MM.1S (cell line): Measurements from ENCODE around the gene HELB.

Source experiments
- EZH2 ChIP-seq: fragments of 300-600 bp; sonication (generic); optimal IDR thresholded peaks from 2 replicates; pipeline ENCODE3; 2017; ENCODE audit warnings: low read depth, mild to moderate bottlenecking, antibody characterized with exemption, low read length, mixed read lengths
- TF ChIP-seq, protein P1 (sequence below): fragments of 300-600 bp; sonication (generic); IDR thresholded peaks from 2 replicates; pipeline ENCODE4 v1.5.1; 2016; ENCODE audit warnings: antibody characterized with exemption, low read length, mixed read lengths

DNA sequence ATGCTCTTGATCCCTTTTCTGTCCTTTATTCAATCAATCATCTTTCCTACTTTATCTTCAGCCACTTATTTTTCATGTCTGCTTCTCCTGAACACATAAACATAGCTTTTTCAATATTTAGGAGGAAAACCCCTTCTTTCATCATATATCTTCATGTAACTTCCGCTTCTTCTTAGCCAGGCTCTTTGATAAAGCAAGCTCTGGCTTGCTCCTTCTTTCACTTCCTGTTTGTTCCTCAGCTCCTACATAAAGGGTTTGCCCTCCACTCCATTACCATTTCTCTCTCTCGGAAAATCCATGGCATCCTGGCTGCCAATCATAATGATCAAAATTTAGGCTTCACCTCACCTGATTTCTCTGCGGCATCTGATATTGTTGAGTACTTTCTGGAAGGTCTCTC, 33.7 kb upstream of the HELB start:
- TF ChIP-seq, protein P1, sequence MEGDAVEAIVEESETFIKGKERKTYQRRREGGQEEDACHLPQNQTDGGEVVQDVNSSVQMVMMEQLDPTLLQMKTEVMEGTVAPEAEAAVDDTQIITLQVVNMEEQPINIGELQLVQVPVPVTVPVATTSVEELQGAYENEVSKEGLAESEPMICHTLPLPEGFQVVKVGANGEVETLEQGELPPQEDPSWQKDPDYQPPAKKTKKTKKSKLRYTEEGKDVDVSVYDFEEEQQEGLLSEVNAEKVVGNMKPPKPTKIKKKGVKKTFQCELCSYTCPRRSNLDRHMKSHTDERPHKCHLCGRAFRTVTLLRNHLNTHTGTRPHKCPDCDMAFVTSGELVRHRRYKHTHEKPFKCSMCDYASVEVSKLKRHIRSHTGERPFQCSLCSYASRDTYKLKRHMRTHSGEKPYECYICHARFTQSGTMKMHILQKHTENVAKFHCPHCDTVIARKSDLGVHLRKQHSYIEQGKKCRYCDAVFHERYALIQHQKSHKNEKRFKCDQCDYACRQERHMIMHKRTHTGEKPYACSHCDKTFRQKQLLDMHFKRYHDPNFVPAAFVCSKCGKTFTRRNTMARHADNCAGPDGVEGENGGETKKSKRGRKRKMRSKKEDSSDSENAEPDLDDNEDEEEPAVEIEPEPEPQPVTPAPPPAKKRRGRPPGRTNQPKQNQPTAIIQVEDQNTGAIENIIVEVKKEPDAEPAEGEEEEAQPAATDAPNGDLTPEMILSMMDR, result no peak
- TF ChIP-seq EZH2, result no peak
